ENCODE results near the gene DNM2.
A peak's percentile ranks its signal among the peaks of the same experiment; 100 is the strongest.
"Not testable (repeated sequence)": the region's sequence is repeated elsewhere in the genome, so short reads cannot be mapped to it uniquely, and the experiment has no call there.

The DNM2 gene

GRCh38 chr19:10717356-10718204 lies at the start of gene DNM2:
Gene DNM2 (plus strand): TSS chr19:10718079. CDS start chr19:10718243, 164 bp downstream.
- Histone ChIP-seq H3K4me3 (ENCODE audit: low read depth, low read length) (peak within 1 kb of the TSS; percentile 88), H3K9me3 (ENCODE audit: control insufficient read depth, insufficient read depth, low read length) (no peaks in the 10 kb centered on the region), H3K27ac (ENCODE audit: low read depth, low read length) (peak within 1 kb of the TSS; percentile 88), H3K27me3 (ENCODE audit: control insufficient read depth, insufficient read depth, low read length) (no peaks in the 10 kb centered on the region), H3K4me1 (ENCODE audit: control insufficient read depth, insufficient read depth, low read length) (peaks cover 10% of the 10 kb centered on the region), H3K9ac (ENCODE audit: low read depth, low read length) (peak within 1 kb of the TSS; percentile 80), H3K36me3 (ENCODE audit: control insufficient read depth, insufficient read depth, low read length) (peaks cover 25% of the 10 kb centered on the region)

DNA sequence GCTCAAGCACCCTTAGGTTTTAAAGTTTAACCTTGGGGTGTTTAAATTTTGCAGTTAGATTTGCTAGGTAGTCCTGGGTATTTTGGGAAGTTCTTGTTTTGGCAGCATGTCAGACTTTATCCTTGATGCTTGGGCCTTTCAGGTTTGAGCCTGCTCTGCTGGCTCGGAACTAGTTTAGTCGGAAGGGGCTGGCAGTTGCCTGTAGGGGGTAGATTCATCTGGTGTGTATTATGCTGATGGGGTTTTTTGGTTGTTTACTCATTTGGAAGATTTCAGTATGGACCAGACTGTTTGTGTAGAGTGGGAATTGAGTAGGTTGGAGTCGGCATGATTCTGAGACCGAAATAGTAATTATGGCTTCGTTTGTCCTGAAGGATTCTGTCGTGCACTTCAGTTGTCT lies 48.6 kb upstream of the DNM2 start:
- no peaks in the 10 kb centered on the region for H3K4me1 ChIP-seq (ENCODE audit: control insufficient read depth, insufficient read depth, low read length)
- no peak overlapping the region for H3K9ac ChIP-seq (ENCODE audit: low read depth, low read length)
- no peak overlapping the region for H3K4me3 ChIP-seq (ENCODE audit: low read depth, low read length)
- H3K36me3 ChIP-seq (ENCODE audit: control insufficient read depth, insufficient read depth, low read length), result peaks cover 77% of the 10 kb centered on the region
- no peaks in the 10 kb centered on the region for H3K27me3 ChIP-seq (ENCODE audit: control insufficient read depth, insufficient read depth, low read length)
- H3K9me3 ChIP-seq (ENCODE audit: control insufficient read depth, insufficient read depth, low read length), result no peaks in the 10 kb centered on the region
- H3K27ac ChIP-seq (ENCODE audit: low read depth, low read length), result no peak overlapping the region

DNA sequence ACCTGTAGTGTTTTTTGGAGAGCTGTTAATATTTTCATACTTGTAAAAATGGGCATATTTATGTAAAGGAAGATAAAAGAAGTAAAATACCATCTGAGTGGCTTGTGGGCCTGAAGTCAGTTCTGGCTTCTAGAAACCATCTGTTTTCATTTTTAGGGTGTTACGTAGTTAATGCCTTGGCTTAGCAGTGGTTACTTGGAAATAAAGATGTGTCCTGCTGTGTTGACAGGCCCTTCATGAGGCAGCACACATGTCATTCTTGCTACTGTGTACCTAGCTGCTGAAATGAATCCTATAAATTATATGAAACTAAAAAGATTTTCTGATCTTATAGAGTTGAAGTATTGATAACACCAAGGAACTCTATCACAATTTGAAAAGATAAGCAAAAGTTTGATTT lies 47.7 kb upstream of the DNM2 start:
- Histone ChIP-seq H3K36me3 (ENCODE audit: control insufficient read depth, insufficient read depth, low read length) (peaks cover 87% of the 10 kb centered on the region), H3K27ac (ENCODE audit: low read depth, low read length) (no peak overlapping the region), H3K4me3 (ENCODE audit: low read depth, low read length) (no peak overlapping the region), H3K27me3 (ENCODE audit: control insufficient read depth, insufficient read depth, low read length) (no peaks in the 10 kb centered on the region), H3K9me3 (ENCODE audit: control insufficient read depth, insufficient read depth, low read length) (no peaks in the 10 kb centered on the region), H3K4me1 (ENCODE audit: control insufficient read depth, insufficient read depth, low read length) (no peaks in the 10 kb centered on the region), H3K9ac (ENCODE audit: low read depth, low read length) (no peak overlapping the region)

DNA sequence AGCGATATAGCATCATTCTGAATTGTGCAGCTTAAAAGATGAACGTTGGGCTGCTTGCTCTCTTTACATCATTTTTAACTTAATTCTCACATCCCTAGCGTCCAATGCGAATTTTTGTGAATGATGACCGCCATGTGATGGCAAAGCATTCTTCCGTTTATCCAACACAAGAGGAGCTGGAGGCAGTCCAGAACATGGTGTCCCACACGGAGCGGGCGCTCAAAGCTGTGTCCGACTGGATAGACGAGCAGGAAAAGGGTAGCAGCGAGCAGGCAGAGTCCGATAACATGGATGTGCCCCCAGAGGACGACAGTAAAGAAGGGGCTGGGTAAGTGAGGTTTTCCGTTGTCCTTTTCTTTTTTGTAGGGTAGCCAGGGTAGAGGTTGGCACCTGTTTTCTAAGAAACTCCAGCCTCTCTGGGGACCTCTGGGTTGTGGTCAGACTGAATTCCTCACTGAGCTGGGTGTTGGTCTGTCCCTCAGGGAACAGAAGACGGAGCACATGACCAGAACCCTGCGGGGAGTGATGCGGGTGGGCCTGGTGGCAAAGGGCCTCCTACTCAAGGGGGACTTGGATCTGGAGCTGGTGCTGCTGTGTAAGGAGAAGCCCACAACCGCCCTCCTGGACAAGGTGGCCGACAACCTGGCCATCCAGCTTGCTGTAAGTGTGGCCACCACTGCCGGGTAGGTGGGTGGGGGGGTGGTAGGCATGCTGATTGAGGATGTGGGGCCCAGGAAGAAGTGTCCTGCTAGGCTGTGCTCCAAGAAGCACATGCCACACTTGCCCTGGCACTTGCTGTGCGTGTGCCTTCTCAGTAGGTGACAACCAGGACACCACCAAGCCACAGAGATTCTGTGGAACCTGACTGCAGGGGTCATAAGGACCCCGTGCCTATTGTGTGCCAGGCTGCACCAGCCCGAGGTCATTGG lies 46.7 kb upstream of the DNM2 start:
- Histone ChIP-seq H3K27me3 (ENCODE audit: control insufficient read depth, insufficient read depth, low read length) (no peaks in the 10 kb centered on the region), H3K4me1 (ENCODE audit: control insufficient read depth, insufficient read depth, low read length) (no peaks in the 10 kb centered on the region), H3K4me3 (ENCODE audit: low read depth, low read length) (no peak overlapping the region), H3K9ac (ENCODE audit: low read depth, low read length) (no peak overlapping the region), H3K27ac (ENCODE audit: low read depth, low read length) (no peak overlapping the region), H3K9me3 (ENCODE audit: control insufficient read depth, insufficient read depth, low read length) (no peaks in the 10 kb centered on the region), H3K36me3 (ENCODE audit: control insufficient read depth, insufficient read depth, low read length) (peaks cover 92% of the 10 kb centered on the region)

- H3K4me1 ChIP-seq (ENCODE audit: control insufficient read depth, insufficient read depth, low read length); H3K27me3 ChIP-seq (ENCODE audit: control insufficient read depth, insufficient read depth, low read length); H3K4me3 ChIP-seq (ENCODE audit: low read depth, low read length); H3K27ac ChIP-seq (ENCODE audit: low read depth, low read length); H3K9me3 ChIP-seq (ENCODE audit: control insufficient read depth, insufficient read depth, low read length); H3K9ac ChIP-seq (ENCODE audit: low read depth, low read length): not testable (repeated sequence)
- H3K36me3 ChIP-seq (ENCODE audit: control insufficient read depth, insufficient read depth, low read length), result peaks cover 88% of the 10 kb centered on the region
These were observed 46.0 kb upstream of the DNM2 start for GRCh38 chr19:10671922-10672321.

DNA sequence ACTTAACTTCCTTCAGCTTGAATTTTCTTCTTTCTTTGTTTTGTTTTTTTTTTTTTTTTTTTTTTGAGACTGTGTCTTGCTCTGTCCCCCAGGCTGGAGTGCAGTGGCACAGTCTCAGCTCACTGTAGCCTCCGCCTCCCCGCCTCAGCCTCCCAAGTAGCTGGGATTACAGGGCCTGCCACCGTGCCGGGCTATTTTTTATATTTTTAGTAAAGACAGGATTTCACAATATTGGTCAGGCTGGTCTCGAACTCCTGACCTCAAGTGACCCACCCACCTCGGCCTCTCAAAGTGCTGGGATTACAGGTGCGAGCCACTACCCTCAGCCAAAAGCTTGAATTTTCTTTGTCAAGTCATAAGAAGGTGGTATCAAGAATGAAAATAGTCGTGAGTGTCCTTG lies 42.7 kb upstream of the DNM2 start:
- not testable (repeated sequence) for H3K4me1 ChIP-seq (ENCODE audit: control insufficient read depth, insufficient read depth, low read length); H3K9me3 ChIP-seq (ENCODE audit: control insufficient read depth, insufficient read depth, low read length); H3K27ac ChIP-seq (ENCODE audit: low read depth, low read length); H3K9ac ChIP-seq (ENCODE audit: low read depth, low read length); H3K27me3 ChIP-seq (ENCODE audit: control insufficient read depth, insufficient read depth, low read length); H3K4me3 ChIP-seq (ENCODE audit: low read depth, low read length)
- peaks cover 95% of the 10 kb centered on the region for H3K36me3 ChIP-seq (ENCODE audit: control insufficient read depth, insufficient read depth, low read length)

GRCh38 chr19:10677751-10678150 lies 40.1 kb upstream of the DNM2 start:
- Histone ChIP-seq H3K36me3 (ENCODE audit: control insufficient read depth, insufficient read depth, low read length) (peaks cover 95% of the 10 kb centered on the region), H3K9me3 (ENCODE audit: control insufficient read depth, insufficient read depth, low read length) (no peaks in the 10 kb centered on the region), H3K4me3 (ENCODE audit: low read depth, low read length) (no peak overlapping the region), H3K27me3 (ENCODE audit: control insufficient read depth, insufficient read depth, low read length) (no peaks in the 10 kb centered on the region), H3K4me1 (ENCODE audit: control insufficient read depth, insufficient read depth, low read length) (no peaks in the 10 kb centered on the region), H3K9ac (ENCODE audit: low read depth, low read length) (no peak overlapping the region), H3K27ac (ENCODE audit: low read depth, low read length) (no peak overlapping the region)

GRCh38 chr19:10678813-10679212 lies 39.1 kb upstream of the DNM2 start:
- Histone ChIP-seq H3K36me3 (ENCODE audit: control insufficient read depth, insufficient read depth, low read length) (peaks cover 95% of the 10 kb centered on the region), H3K4me3 (ENCODE audit: low read depth, low read length) (no peak overlapping the region), H3K27me3 (ENCODE audit: control insufficient read depth, insufficient read depth, low read length) (no peaks in the 10 kb centered on the region), H3K9me3 (ENCODE audit: control insufficient read depth, insufficient read depth, low read length) (no peaks in the 10 kb centered on the region), H3K27ac (ENCODE audit: low read depth, low read length) (no peak overlapping the region), H3K4me1 (ENCODE audit: control insufficient read depth, insufficient read depth, low read length) (no peaks in the 10 kb centered on the region), H3K9ac (ENCODE audit: low read depth, low read length) (no peak overlapping the region)

- H3K9ac ChIP-seq (ENCODE audit: low read depth, low read length), result no peak overlapping the region
- no peaks in the 10 kb centered on the region for H3K27me3 ChIP-seq (ENCODE audit: control insufficient read depth, insufficient read depth, low read length)
- H3K4me3 ChIP-seq (ENCODE audit: low read depth, low read length), result no peak overlapping the region
- no peak overlapping the region for H3K27ac ChIP-seq (ENCODE audit: low read depth, low read length)
- H3K9me3 ChIP-seq (ENCODE audit: control insufficient read depth, insufficient read depth, low read length), result no peaks in the 10 kb centered on the region
- H3K36me3 ChIP-seq (ENCODE audit: control insufficient read depth, insufficient read depth, low read length), result peaks cover 96% of the 10 kb centered on the region
- no peaks in the 10 kb centered on the region for H3K4me1 ChIP-seq (ENCODE audit: control insufficient read depth, insufficient read depth, low read length)
These were observed 38.1 kb upstream of the DNM2 start for GRCh38 chr19:10679743-10680142.

DNA sequence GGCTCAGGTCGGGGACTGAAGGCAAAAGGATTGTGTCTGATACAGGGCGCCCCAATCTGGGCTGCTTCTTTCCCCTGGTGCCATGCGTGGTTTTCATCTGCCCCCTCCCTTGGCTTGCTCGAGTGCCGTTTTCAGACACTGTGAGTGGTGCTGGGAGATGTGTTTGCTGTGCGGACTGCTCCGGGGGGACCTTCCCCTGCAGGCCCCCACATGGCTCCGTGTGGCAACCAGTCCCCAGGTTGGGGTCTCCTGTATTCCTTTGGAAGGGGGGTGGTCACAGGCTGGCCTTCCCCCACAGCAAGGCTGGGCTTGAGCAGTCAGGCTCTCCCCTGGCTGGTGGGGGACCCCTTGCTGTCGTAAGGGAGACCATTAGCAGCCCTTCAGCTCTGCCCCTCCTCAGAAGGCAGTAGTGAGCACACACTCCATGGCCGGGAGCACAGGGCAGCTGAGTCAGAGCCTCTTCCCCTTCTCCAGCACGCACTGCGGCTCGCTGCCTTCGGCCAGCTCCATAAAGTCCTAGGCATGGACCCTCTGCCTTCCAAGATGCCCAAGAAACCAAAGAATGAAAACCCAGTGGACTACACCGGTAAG lies 37.2 kb upstream of the DNM2 start:
- no peak overlapping the region for H3K27ac ChIP-seq (ENCODE audit: low read depth, low read length)
- no peak overlapping the region for H3K9ac ChIP-seq (ENCODE audit: low read depth, low read length)
- peaks cover 96% of the 10 kb centered on the region for H3K36me3 ChIP-seq (ENCODE audit: control insufficient read depth, insufficient read depth, low read length)
- no peaks in the 10 kb centered on the region for H3K9me3 ChIP-seq (ENCODE audit: control insufficient read depth, insufficient read depth, low read length)
- no peaks in the 10 kb centered on the region for H3K4me1 ChIP-seq (ENCODE audit: control insufficient read depth, insufficient read depth, low read length)
- no peak overlapping the region for H3K4me3 ChIP-seq (ENCODE audit: low read depth, low read length)
- H3K27me3 ChIP-seq (ENCODE audit: control insufficient read depth, insufficient read depth, low read length), result no peaks in the 10 kb centered on the region

DNA sequence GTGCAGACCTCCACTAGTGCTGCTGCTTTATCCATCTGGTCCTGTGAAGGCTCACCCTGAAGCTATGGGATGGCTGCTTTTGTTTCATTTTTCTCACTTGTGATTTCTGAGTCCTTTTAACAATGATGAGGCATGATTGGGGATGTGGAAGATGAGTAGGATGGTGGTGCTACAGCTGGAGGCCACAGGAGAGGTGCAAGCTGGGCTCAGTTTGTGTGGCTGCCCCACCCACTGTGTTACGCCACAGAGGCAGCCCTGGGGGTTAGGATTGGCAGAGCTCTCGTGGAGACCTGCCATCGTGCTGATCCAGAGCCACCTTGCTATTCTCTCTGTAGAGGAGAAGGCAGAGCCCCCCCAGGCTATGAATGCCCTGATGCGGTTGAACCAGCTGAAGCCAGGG lies 36.2 kb upstream of the DNM2 start:
- H3K9me3 ChIP-seq (ENCODE audit: control insufficient read depth, insufficient read depth, low read length), result no peaks in the 10 kb centered on the region
- peaks cover 100% of the 10 kb centered on the region for H3K36me3 ChIP-seq (ENCODE audit: control insufficient read depth, insufficient read depth, low read length)
- H3K4me1 ChIP-seq (ENCODE audit: control insufficient read depth, insufficient read depth, low read length), result no peaks in the 10 kb centered on the region
- no peak overlapping the region for H3K27ac ChIP-seq (ENCODE audit: low read depth, low read length)
- H3K27me3 ChIP-seq (ENCODE audit: control insufficient read depth, insufficient read depth, low read length), result no peaks in the 10 kb centered on the region
- no peak overlapping the region for H3K4me3 ChIP-seq (ENCODE audit: low read depth, low read length)
- no peak overlapping the region for H3K9ac ChIP-seq (ENCODE audit: low read depth, low read length)
